GM19463 (cell line): ENCODE measurements around the gene USO1.
"Not testable (repeated sequence)": the region's sequence is repeated elsewhere in the genome, so short reads cannot be mapped to it uniquely, and the experiment has no call there.

Experiments
- ATAC-seq: cut with Tn5 transposase; IDR thresholded peaks from one replicate; pipeline ENCODE4 v1.9.1; 2021; ENCODE audit warnings: mild to moderate bottlenecking, moderate library complexity; ENCODE audit not compliant: unreplicated experiment

Gene USO1

DNA sequence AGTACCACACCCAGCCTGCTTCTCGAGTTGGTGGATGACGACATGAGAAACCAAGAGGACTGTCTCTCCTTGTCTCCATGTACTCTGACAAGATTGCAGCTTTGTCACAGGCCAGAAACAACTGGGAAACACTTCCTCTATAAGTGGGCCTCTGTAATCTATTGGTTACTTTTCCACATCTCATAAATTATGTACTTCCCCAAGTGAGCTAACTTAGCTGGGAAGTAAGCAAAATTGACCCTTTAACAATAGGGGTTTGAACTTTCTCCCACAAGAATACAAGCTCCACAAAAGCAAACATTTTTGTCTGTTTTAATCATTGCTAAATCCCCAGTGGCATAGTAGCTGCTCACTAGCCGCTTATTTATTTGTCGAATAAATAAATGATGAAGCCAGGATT is 14.1 kb upstream of the USO1 start:
- no peak for ATAC-seq

DNA sequence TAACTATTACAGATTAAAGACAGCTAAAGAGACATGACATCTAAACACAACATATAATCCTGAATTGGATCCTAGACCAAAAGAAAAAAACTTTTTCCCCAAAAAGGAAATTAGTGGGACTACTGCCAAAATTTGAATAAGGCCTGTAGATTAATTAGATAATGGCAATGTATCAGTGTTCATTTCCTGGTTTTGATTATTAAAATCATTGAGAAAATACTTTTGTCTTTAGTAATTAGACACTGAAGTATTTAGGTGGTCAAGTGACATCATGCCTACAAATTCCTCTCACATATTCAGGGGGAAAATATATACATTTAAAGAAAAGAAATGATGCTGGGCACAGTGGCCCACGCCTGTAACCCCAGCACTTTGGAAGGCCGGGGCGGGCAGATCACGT is 10.4 kb upstream of the USO1 start:
- ATAC-seq, result no peak

DNA sequence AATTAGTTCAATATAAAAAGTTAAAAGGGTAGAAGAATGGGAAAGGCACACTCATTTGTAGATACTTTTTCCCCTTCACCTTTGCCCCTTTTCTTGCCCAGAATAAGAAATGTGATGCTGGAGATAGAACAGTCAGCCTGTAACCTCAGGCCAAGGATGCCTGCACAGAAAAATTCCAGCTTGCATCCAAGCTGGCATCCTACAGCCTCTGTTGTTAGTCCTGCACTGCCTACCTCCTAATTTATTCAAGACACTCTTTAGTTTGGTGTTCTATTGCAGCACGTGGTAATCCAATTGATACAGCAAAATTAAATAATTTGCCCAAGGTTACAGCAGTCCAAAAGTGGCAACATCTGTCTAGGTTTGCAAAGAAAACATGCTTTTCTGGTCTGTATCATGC is 9.7 kb upstream of the USO1 start:
- no peak for ATAC-seq

DNA sequence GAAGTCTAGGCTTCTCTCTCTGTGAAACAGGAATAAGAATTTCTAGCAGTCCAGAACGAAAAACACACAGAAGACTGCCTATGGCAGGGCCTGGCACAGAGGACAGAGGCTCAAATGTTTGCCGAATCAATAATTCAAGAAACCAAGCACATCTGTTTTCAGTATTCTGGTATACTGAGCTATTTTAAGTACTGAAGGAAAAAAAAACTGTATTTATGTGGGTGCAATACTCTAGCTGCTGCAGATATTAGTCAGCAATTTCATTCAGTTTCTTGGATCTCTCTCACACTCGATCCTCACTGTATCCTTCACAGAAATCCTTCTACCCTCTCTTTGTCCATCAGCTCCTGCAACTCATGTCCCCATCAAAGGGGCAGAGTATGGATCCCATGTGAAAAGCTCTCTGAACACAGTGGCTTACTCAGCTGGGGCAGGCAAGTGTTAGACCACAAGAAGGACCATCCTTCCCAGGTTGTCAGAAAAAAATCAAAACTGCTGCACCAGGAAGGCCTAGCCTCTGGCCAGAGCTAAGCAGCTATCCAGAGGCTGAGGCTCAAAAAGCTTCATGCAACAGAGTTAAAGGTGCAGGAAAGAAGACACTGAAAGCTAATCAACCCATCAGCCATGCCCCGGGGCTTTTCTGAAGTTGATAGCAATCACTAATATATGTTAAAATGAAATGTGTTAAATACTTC is 9.1 kb upstream of the USO1 start:
- ATAC-seq, result no peak

DNA sequence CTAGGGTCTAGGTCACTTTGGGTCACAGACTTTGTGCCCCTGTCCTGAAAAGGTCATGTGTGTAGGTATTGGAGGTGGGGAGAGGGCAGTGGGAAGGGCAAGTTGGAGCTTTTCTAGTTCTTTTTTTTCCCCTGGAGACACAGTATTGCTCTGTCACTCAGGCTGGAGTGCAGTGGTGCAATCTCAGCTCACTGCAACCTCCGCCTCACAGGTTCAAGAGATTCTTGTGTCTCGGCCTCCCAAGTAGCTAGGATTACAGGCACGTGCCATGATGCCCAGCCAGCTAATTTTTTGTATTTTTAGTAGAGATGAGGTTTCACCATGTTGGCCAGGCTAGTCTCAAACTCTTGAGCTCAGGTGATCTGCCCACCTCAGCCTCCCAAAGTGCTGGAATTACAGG is 8.3 kb upstream of the USO1 start:
- not testable (repeated sequence) for ATAC-seq

DNA sequence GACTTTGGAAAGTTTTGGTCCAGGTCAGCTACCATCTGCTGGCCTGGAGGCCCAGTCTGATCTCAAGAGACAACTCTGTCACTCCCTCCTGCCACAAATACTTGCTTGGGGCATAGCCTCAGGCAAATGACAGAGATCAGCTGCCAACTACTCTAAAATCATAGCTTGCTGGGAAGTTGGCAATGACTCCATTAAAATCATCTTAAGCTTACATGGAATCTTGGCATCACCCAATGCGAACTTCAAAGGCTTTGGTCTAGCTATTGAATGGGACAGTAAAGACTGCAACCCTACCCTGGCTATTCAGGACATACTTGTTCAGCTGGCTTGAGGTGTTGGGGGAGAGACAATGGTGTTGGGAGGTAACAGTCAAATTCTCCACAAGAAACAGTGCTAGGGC is 7.0 kb upstream of the USO1 start:
- ATAC-seq, result no peak

DNA sequence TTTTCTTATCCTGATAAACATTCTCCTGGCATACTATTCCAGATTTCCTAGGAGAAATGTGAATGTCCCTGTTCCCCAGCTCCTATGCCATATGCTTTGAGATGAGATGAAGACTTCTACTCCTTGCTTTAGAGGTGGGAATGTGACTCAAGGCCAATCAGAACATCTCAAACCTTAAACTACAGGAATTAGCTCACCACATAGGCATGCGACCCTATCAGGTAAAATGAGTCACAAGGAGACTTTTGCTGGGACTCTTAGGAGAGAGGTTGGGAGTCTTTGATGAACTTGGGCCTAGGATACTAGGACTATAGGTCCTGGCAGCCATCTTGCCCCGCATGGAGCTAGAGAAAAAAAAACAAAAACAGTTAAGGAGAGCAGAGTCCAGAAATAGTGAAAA is 5.8 kb upstream of the USO1 start:
- ATAC-seq, result no peak

DNA sequence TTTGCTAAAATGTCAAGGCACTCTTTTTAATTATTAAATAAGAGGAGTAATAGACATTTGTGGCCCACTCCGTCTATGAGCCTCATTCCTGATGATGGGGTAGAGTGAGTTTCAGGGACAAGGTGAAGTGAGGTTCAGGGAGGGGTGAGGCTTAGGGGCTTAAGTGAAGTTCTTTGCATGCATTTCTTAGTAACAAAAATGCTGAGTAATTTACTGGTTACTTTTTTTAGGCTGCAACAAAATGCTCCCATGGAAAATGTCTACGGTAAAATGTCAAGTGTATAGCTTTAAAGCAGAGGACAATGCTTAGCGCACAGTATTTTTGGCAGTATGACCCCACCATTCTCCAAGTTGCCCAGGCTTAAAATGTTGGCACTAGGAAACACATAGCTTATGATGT is 2.0 kb upstream of the USO1 start:
- ATAC-seq, result no peak

DNA sequence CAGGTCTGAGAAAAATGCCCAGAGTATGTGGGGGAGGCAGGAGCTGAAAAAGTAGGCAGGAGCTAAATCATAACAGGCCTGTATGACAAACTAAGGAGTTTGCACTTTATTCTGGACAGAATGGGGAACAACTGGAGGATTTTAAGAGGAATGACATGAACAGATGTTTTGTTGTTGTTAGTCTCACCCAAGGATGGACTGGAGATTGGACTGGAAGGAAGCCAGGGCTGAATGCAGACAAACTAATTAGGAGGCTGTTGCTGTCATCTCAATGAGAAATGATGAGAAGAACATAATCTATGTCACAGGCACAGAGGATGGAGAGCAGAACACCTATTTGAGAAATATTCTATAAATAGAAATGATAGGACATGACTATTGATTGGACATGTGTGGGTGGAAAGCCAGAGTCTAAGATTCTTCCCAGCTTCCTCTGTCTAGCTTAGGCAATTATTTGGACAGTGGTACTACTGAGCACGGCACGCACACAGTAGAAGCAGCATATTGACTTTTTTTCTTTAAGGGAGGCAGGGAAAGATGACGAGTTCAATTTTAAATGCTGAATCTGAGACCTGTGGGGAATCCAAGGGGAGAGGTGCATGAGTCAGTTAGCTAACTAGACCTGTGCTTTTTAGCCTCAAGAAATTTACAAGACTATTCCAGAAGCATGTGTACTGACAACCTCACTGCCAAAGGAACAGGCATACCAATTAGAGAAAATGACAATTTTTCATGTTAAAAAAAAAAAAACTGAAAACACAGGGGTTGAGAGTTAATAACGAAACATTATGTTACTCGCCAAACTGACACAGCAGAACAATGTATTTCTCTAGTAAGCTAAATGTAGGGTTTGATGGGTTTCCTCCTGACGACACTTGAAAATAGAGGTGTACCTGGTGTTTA is 963 bp upstream of the USO1 start:
- ATAC-seq, result no peak

DNA sequence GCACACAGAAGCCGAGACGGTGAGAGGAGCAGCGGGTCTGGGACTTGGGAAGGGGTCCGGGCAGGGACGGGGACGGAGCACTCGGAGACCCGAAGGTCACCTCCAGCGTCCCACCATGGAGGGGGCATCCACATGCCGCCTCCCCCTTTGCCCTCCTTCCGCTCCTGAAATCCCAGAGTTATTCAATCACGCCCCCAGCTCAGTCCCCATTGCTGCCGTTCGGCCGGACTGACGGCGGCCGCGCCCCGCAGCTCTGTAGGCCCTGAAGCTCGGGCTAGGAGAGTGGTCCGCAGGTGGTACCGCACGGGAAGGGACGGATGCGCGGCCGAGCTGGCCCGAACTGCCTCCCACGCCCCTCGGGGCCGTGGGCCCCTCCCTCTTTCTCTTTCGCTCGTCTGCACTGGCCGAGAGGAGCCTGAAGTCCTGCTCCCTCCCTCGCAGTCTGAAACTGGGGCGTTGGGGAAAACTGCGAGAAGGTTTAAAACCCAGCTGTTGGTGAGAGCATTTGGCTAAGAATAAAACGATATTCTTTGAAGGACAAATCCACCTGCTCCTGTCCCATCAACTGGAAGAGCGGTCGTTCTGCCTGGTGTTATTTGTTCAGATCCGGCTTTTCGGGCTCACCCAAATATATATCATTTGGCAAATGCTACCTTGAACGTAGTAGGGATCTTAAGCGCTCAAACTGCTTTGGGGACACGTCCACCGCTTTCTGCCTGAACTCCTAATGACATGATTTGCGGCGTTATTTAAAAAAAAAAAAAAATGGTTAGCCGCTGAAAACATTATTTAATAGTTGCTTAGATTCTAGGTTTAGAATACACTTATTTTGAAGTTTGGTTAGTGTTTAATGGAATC is 719 bp downstream of the USO1 start:
- peak; percentile 46 for ATAC-seq

DNA sequence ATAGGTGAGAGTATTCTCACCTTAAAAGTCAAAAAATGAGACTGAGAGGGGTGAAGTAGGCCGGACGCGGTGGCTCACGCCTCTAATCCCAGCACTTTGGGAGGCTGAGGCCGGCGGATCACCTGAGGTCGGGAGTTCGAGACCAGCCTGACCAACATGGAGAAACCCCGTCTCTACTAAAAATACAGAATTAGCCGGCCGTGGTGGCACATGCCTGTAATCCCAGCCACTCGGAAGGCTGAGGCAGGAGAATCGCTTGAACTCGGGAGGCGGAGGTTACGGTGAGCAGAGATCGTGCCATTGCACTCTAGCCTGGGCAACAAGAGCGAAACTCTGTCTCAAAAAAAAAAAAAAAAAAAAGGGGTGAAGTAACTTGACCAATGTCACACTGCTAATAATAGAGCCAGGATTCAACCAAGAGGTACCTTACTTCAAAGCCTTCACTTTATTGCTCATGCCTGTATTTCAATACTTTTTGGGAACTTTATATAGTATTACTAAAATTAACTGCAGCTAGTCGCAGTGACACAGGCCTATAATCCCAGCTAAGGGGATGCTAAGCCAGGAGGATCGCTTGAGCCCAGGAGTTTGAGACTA is 1.7 kb downstream of the USO1 start:
- ATAC-seq, result not testable (repeated sequence)

DNA sequence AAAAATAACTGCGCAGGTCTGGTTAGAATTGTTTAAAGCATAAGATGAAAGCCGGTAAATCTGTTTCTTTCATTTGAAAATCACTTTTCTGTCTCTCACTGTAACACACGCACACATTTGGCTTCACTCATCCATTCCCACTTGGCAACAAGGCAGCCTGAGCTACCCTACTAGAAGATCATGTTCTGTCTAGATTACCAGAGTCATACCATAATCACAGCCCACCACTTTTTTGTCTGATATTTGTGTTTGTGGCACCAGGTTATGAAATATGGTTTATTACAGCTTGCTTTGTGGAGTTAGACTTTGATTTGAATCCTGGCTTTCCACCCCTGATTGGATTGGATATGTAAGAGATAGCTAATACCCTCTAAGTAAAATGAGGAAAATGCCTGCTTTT is 2.2 kb downstream of the USO1 start:
- ATAC-seq, result no peak

DNA sequence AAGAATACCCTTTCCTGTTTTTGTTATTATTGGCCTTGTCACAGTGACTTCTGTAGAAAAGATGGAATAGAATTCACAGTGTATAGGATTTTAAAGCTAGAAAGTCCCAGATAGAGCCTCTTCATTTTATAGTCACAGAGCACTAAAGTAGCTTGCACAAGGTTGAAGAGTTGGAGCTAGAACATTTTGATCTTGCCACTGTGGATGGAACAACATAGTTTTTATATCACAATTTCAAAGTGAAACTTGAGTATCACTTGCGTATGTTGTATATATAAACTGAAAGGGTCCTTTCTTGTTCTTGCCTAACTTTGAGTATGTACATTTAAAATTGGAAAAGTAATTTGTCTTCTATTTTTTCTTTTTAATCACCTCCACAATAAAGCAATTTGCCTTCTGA is 2.7 kb downstream of the USO1 start:
- ATAC-seq, result no peak

DNA sequence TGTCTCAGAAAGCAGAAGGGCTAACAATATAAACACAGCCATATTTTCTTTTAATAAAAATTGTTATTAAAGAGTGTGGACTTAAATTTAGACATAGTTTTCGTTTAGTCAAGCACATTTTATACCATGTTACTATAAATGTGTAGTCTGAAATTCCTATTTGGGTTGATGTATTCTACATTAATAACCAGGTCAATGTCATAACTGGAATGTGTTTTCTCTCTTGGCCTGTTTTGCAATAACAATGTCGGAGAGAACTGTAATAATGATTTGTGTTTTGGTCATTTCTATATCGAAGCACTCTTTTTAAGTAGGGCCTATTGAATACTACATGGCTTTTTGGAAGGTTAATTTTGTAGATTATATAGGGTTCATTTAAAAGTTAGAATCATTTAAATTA is 5.5 kb downstream of the USO1 start:
- no peak for ATAC-seq

DNA sequence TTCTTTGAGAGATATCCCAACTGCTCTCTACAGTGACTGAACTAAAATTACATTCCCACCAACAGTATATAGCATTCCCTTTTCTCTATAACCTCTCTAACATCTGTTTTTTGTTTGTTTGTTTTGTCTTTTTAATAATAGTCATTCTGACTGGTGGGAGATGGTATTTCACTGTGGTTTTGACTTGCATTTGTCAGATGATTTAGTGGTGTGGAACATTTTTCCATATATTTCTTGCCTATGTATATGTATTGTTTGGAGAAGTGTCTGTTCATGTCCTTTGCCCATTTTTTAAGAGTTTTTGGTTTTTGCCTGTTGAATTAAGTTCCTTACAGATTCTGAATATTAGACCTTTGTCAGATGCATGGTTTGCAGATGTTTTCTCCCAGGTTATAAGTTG is 9.0 kb downstream of the USO1 start:
- ATAC-seq, result no peak

DNA sequence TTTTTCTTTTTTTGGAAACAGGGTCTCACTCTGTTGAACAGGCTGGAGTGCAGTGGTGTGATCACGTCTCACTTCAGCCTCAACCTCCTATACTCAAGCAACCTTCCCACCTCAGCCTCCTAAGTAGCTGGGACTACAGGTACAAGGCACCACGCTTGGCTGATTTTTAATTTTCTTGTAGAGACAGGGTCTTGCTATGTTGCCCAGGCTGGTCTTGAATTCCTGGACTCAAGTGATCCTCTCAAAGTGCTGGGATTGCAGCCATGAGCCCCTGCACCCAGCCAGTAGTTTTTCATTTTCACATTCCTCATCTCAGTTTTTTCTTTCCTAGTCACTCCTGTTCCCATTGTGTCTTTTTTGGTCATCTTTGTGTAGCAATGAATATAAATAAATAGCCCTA is 11.1 kb downstream of the USO1 start:
- no peak for ATAC-seq

DNA sequence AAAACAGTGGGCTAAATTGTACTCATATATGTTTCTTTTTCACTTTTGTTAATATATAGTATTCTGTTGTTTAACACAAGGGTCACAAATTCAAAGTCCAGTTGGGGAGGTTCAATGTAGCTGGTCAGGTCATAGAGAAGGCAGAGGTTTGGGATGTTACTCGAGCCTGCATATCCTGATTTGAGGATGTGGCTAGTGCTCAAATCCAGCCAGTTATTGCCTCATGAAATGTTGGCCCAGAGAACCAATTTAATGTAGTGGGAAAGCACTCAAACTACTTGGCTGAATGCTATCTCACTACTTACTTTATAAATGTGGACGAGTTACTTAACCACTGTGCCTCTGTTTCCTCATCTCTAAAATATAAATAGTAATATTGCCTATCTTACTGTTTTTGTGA is 12.5 kb downstream of the USO1 start:
- no peak for ATAC-seq

DNA sequence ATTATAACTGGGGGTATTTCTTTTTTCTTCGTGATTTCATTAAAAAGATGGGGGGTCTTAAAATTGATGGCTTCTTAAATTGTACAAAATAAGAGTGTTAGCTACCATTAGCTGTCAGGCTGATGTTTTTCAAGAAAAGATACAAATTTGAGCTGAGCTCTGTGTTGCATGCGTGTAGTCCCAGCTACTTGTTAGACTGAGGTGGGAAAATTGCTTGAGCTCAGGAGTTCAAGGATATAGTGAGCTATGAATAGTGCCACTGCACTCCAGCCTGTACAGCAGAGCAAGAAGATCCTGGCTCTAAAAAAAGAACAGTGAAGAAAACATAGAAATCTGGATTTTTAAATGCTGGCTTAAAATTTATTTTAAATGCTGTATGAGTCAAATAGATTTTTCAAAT is 13.0 kb downstream of the USO1 start:
- no peak for ATAC-seq

DNA sequence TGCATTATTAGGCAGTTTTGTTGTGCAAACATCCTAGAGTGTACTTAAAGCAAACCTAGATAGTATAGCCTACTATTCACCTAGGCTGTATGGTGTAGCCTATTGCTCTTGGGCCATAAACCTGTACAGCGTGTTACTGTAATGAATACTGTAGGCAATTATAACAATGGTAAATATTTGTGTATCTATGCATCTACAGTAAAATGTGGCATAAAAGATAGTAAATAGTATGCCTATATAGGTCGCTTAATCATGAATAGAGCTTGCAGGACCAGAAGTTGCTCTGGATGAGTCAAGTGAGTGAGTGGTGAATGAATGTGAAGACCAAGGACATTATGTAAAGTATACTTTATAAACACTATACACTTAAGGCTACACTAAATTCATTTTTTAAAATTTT is 16.6 kb downstream of the USO1 start:
- no peak for ATAC-seq

DNA sequence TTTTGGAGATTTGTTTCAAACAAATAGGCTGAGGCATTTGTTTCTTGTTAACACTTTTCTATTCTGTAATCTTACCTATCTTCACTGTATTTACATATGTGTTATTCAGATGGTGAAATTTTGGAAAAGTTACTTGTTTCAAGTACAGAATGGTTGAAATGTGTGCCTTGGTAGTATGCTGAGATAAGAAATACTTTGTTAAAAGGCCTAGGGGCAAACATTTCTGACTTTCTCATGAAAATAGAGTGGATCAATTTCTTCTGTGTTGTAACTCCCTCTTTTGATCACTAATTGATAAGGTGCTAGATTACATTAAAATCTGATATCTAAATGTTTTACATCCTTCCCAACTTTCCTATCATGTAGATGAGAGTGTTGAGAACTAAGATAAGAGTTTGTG is 18.1 kb downstream of the USO1 start:
- ATAC-seq, result no peak

DNA sequence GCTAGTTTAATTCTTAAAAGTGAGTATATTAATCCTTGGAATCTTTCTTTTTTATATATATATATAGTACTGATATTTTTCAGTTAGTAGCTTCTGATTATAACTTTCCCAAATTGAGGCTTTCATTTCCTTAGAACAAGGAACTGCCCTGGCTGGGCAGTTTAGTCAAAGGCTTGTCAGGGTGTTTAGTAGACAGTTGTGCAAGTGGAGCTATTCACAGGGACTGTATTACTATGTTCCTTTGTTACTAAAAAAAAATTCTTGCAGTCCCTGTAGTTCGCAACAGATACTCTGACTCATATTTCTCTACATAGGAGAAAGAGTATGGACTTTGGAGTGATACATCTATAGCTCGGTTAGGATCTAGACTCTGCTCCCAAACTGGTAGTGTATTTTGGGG is 20.8 kb downstream of the USO1 start:
- ATAC-seq, result no peak
